Uterus (tissue), 2 donors: ENCODE measurements around the gene KIRREL3.

Experiments used
- POLR2A ChIP-seq, 2 donors: fragments of 450-650 bp; IDR thresholded peaks; one replicate each; pipeline ENCODE4 v1.6.1; 2016; ENCODE audit warnings: antibody characterized with exemption in 2 of 2, mild to moderate bottlenecking in 1 of 2, moderate library complexity in 1 of 2
- TF ChIP-seq, protein P1 (sequence below), 4 experiments: fragments of 200-600 bp in 2 of 4; fragments of 450-650 bp in 2 of 4; sonication (generic) in 2 of 4; IDR thresholded peaks; one replicate each; pipeline ENCODE4 v1.5.1; 2016 to 2019; ENCODE audit warnings: antibody characterized with exemption in 4 of 4, mild to moderate bottlenecking in 2 of 4, moderate library complexity in 1 of 4

DNA sequence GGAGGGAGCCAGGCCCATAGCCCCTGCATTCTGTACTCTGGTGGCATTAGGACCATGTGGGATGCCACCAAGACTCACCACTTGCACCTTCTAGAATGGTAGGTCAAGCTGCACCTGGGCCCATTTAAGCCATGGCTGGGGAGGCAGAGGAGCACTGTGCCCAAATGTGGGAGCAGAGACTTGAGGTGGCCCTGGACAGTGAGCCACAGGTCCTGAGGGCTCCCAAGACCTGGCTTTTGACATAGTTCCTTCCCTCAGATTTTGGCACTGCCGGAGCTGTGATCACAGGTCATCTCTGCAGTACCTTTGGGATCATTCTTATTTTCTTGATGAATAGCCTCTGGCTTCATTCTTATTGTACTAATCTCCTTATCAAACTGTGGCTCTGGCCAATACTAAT is 601.8 kb downstream of the KIRREL3 start:
- TF ChIP-seq, protein P1, sequence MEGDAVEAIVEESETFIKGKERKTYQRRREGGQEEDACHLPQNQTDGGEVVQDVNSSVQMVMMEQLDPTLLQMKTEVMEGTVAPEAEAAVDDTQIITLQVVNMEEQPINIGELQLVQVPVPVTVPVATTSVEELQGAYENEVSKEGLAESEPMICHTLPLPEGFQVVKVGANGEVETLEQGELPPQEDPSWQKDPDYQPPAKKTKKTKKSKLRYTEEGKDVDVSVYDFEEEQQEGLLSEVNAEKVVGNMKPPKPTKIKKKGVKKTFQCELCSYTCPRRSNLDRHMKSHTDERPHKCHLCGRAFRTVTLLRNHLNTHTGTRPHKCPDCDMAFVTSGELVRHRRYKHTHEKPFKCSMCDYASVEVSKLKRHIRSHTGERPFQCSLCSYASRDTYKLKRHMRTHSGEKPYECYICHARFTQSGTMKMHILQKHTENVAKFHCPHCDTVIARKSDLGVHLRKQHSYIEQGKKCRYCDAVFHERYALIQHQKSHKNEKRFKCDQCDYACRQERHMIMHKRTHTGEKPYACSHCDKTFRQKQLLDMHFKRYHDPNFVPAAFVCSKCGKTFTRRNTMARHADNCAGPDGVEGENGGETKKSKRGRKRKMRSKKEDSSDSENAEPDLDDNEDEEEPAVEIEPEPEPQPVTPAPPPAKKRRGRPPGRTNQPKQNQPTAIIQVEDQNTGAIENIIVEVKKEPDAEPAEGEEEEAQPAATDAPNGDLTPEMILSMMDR (IDR thresholded peaks at IDR 0.05), result no peak
- TF ChIP-seq POLR2A (IDR thresholded peaks at IDR 0.05), result no peak
